GM21423 (cell line): Measurements from ENCODE around the gene RMND1.
A peak's percentile ranks its signal among the peaks of the same experiment; 100 is the strongest.

Experiments used
- ATAC-seq: cut with Tn5 transposase; IDR thresholded peaks from one replicate; pipeline ENCODE4 v1.9.1; 2021; ENCODE audit warnings: mild to moderate bottlenecking, moderate library complexity; ENCODE audit not compliant: unreplicated experiment

Gene RMND1, protein sequence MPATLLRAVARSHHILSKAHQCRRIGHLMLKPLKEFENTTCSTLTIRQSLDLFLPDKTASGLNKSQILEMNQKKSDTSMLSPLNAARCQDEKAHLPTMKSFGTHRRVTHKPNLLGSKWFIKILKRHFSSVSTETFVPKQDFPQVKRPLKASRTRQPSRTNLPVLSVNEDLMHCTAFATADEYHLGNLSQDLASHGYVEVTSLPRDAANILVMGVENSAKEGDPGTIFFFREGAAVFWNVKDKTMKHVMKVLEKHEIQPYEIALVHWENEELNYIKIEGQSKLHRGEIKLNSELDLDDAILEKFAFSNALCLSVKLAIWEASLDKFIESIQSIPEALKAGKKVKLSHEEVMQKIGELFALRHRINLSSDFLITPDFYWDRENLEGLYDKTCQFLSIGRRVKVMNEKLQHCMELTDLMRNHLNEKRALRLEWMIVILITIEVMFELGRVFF

GRCh38 chr6:151451950-151452749, at the start of gene RMND1:
RMND1 (minus strand) TSS chr6:151452126; CDS start chr6:151445811, 6,315 bp downstream.
- ATAC-seq: peak; percentile 97

GRCh38 chr6:151499551-151499950, 47.6 kb upstream of the RMND1 start:
- no peak for ATAC-seq

DNA sequence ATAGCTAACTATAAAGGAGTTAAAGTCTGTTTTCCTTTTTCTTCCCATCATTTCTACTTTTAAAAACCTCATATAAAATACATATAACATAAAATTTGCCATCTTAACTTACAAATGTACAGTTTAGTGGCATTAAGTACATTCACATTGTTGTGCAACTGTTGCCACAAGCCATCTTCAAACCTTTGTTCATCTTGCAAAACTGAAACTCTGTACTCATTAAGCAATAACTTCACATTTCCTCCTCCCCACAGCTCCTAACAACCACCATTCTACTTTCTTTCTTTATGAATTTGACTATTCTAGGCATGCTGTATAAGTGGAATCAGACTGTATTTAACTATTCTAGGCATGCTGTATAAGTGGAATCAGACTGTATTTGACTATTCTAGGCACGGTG, 46.4 kb upstream of the RMND1 start:
- peak; percentile 75 for ATAC-seq

DNA sequence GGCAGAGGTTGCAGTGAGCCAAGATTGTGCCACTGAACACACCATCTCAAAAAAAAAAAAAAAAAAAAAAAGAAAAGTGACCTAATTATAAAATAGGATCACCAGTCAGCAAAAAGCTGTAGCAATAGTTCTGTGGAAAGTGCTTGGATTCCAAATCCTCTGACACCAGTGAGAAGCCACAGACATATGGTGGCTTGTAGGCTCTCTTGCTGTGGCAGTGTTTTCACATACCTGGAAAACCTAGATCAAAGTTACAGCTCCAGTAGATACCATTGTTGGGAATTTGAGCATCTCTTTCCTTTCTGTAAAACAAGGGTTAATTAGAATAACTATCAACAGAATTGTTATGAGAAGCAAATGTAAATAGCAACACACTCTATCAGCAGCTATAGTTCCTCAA, 46.0 kb upstream of the RMND1 start:
- peak; percentile 20 for ATAC-seq

- ATAC-seq: no peak
Measured at GRCh38 chr6:151495380-151495779, 43.5 kb upstream of the RMND1 start.

GRCh38 chr6:151494936-151495320, 43.0 kb upstream of the RMND1 start:
- no peak for ATAC-seq

- ATAC-seq: no peak
Measured at GRCh38 chr6:151494235-151494935, 42.5 kb upstream of the RMND1 start.

- ATAC-seq: no peak
Measured at GRCh38 chr6:151493804-151494234, 41.9 kb upstream of the RMND1 start, which contains the start of gene CCDC170. CCDC170 (plus strand) TSS chr6:151494017; CDS start chr6:151494129, 112 bp downstream.

GRCh38 chr6:151493161-151493803, 41.4 kb upstream of the RMND1 start:
- ATAC-seq: no peak

DNA sequence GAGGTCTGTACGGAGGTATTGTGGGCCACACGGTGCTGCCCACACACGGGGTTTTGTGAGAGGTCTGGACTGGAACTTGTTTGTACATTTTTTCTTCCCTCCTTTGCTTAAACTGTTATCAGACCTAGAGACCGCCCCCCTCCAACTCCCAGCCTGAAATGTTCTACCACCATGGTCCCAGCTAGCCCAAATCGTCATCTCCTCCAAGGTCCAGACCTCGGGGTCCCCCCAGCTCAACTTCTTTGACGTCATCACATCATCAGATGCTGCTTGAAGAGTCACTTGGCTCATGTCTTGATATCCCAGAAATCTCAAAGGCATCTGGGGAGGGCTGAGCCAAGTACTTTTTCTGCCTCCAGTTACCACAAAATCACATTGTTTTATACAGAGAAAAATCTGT, 39.1 kb upstream of the RMND1 start:
- no peak for ATAC-seq

GRCh38 chr6:151488226-151488625, 36.3 kb upstream of the RMND1 start:
- ATAC-seq: no peak

DNA sequence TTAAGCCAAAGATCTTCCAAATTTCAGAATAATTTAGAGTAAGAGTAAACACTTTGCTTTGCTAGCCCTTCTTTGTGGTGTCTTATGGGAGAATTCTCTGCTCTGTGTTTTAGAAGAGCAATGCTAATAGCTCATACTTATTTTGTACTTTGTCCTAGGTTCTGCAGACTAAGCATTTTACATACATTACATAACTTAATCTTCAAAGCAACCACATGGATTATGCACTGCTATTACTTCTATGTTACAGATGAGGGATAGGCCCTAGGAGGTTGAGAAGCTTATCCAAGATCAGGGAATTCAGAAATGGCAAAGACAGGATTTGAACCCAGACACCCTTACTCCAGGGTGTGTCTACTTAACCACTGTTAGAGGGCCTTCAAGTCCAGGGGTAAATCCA, 32.1 kb upstream of the RMND1 start:
- ATAC-seq: no peak

- no peak for ATAC-seq
Measured at GRCh38 chr6:151482290-151482689, 30.4 kb upstream of the RMND1 start.

DNA sequence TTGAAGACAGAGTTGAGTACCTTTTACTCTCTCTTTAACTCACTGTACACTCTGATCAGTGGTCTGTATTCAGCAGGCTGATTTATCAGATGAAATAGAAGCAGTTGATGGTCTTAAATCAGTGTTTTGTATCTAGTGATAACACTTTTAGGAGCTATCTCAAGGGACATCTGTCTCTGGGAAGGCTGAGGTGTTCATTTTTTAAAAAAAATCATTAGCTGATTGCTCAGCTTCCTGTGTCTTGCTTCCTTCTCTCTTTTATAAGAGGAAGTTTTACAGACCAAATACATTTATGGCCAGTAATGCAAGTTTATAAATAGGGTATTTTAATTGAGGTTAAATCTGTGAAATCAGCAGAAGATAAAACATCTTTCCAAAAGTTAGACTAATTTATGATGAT, 29.9 kb upstream of the RMND1 start:
- ATAC-seq: no peak

GRCh38 chr6:151478670-151479069, 26.7 kb upstream of the RMND1 start:
- ATAC-seq: no peak

GRCh38 chr6:151477726-151478125, 25.8 kb upstream of the RMND1 start:
- no peak for ATAC-seq

DNA sequence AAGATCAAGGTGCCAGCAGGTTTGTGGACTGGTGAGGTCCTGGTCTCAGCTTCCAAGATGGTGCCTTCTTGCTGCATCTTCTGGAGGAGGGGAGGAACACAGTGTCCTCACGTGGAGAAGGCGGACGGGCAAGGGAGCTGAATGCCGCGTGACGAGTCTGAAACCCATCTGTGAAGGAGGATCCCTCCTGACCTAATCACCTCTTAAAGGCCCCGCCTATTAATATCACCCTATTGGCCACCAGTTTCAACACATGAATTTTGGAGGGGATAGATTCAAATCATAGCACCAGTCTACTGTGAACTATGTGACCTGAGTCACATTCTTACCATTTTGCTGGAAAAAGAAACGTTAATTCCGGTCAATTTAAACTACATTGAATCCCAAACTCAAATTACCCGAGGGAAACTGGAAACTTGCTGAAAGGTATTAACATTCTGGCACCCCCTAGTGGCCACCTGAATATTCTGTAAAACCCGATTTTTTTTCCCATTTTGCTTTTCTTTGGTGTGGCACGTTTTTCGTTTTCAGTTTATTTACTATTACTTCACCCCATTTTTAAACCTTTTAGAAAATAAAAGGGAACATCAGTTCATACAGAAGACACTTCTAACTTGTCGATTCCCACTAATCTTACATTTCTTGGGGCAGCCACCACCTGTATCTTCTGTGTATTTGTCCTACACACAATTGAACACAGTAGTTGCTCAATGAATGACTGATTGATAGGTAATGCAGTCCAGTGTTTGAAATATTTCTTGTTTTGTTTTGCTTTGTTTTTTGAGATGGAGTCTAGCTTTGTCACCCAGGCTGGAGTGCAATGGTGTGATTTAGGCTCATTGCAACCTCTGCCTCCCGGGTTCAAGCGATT, 24.0 kb upstream of the RMND1 start:
- ATAC-seq: no peak

GRCh38 chr6:151464702-151465101, 12.8 kb upstream of the RMND1 start:
- no peak for ATAC-seq

- ATAC-seq: no peak
Measured at GRCh38 chr6:151461673-151462072, 9.7 kb upstream of the RMND1 start.
